GM21515 (cell line): ENCODE data around the gene IRF5.

Experiments
- ATAC-seq: cut with Tn5 transposase; IDR thresholded peaks from one replicate; pipeline ENCODE4 v1.9.1; 2021; ENCODE audit not compliant: unreplicated experiment

IRF5 gene

DNA sequence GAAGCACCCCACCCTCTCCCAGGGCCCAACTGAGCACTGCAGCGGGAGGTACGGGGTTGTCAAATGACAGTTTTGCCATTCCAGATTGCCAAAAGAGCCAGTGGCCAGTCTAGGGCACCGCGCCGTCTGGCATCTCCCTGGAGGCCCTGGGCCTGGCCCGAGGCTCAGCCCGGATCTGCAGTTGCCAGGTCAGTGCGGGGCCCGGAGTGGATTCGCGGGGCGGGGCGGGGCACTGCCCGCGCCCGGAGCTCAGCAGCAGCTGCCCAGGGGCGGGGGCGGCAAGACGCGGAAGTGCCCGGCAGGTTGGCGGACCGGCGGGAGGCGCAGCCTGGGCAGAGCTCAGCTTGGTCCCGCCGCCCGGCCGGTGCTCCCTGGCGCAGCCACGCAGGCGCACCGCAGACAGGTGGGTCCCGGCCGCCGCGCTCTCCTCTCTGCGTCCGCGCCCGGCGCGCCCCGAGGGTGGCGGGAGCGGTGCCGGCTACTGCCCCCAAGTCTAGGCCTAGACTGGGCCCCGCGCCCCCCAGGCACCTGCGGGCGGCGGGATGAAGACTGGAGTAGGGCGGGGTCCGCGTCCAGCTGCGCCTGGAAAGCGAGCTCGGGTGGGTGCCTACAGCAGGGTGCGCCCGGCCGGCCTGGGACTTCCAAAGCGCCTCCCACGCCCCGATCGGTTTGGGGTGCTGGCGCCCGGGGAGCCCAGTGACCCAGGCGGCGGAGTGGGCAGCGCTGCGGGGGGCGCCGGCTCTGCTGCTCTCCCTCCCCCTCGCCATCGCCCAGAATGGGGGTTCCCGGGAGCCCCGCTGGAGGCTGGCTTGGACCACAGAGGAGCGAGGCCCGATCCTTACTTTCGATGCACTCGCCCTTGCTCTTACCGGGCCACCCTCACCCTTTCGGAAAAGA lies at the start of gene IRF5:
IRF5 (plus strand) TSS at position 281 of the 897 bp plus-strand sequence. CDS start 4,155 bp downstream, outside the sequence.
- ATAC-seq = no peak

DNA sequence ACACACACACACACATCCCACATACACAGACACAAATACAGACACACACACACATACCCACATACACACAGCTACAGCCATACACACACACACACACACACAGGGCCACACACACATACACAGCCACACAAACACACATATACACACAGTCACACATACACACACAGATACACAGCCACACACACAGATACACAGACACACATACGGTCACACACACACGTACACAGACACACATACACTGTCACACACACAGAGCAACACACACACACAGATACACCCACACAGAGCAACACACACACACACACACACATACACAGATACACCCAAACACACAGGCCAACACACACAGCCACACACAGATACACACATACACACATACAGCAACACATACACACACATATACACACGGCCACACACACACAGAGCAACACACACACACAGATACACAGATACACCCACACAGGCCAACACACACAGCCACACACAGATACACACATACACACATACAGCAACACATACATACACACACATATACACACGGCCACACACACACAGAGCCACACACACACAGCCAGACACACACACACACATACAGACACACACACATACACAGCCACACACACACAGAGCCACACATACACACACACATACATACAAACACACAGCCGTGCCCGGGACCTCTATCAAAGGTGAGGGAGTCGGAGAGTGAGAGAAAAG lies 49.5 kb upstream of the IRF5 start:
- no peak for ATAC-seq

- no peak for ATAC-seq
These were observed 49.0 kb upstream of the IRF5 start for GRCh38 chr7:128888756-128889095.

DNA sequence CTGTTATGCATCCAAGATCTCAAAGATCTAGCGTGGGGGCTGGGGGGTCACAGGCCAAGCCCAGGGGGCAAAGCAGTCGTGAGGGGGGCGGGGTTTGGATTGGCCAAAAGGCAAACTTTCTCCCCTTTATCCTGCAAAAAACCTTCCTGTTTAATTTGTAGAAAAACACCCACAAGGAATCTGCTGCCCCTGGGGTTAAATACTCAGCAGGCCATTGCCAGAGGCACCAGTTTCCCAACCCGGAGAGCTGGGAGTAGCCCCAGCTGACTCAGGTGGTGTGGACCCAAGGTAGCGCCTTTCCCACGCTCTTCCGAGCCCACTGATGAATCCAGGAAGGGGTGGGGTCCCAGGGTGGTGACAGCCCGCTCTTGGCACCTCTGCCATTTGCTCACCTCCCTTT lies 48.6 kb upstream of the IRF5 start:
- ATAC-seq = no peak

DNA sequence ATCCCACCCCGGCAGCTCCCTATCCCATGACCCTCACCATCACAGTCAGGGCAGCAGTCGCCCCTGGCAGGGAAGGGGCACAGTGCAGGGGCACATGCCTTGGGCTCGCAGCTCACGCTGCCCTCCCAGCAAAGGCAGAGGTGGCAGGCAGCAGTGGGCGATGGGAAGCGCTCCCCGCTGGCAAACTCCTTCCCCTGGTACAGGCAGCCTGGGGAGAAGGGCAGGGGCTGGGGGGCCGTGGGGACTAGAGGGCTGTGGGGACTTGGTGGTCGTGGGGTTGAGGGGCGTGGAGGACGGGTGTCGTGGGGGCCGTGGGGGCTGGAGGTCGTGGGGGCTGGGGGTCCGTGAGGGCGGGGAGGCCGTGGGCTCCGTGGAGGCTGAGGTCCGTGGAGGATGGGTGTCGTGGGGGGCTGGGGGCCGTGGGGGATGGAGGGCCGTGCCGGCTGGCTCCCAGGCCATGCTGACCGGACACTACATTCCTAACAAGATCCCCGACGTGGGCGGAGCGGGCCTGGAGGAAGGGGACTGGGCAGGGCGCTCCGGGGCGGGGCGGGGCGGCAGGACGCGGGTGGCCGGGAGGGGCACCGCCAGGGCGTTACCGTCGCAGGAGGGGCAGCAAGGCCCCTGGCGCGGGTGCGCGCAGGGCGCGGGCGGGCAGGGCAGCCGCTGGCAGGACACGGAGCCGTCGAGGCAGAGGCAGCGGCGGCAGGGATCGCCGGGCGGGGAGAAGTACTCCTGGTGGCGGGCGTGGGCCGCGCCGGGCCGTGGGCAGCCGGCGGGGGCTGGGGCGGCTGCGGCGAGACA lies 47.2 kb upstream of the IRF5 start:
- no peak for ATAC-seq

DNA sequence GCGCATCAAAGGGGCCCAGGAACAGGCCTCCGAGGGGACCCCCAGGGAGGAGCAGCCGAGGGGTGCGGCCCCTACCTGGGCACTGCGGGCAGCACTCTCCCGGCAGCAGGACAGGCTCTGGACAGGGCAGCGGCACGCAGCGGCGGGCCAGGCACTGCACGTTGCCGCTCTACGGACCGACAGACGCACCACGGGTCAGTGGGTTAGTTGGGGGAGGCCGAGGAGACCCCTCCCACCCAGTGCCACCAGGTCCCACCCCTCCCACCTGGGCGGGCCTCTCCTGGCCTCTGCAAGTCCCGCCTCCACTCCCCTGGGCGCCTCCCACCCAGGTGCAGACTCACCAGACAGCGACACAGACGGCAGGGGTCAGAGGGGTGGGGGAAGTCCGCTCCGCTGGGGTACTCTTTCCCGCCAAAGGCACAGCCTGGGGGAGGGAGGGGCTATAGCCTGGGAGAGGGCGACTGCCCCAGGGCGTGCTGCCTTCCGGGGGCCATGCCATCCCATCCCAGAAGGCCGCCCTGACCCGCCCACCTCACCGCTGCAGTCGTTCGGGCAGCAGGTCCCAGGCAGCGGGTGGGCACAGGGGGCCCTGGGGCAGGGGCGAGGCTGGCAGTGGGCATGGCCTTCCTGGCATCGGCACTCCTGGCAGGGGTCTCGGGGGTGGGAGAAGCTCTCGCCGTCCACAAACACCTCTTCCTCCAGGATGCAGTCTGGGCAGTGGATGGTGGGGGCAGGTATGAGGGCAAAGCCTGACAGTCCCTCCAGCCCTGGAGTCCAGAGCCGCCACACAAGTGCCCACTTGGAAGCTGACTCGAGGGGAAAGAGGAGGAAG lies 46.4 kb upstream of the IRF5 start:
- no peak for ATAC-seq

DNA sequence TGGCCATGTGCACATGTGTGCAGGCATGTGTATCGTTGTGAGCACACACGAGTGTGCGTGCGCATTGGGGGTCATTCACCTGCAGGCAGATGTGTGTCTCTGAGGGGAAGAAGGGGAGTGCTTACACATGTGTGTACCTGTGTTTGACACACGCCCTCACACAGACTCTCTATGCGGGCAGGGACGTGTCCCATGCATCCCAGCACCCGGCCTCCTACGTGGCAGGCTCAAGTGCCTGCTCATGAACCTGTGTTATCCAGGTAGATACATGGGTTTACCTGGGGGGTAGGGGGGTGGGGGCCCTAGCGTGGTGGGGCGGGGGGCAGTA lies 45.8 kb upstream of the IRF5 start:
- no peak for ATAC-seq

DNA sequence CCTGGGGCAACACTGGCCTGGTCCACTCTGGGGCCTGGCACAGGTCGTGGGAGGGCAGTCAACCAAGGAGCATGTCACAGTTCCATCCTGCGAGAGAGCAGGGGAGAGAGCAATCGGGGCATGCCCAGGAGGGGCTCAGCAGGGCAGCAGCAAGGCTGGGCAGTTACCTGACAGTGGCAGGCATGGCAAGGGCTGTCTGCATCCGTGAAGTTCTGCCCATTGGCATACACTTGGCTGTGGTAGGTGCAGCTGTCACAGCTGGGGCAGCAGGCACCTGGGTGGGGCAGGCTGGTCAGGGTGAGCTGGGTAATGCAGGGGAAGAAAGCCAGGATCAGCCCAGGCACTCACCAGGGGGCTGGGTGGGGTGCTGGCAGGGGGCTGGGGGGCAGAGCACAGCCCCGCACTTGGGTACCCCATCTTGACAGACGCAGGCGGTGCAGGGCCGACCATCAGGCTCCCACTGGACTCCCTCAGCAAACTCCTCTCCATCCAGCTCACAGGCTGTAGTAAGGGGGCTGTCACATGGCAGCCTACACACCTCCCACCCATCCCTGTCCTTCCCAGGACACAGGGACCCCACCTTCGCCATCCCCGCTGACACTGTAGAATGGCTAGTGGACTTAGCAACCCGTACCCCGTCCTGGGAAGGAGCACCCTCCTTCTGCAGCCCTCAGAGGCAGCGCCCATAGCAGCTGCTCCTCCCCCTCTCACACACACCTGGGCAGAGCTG lies 45.0 kb upstream of the IRF5 start:
- ATAC-seq = no peak

DNA sequence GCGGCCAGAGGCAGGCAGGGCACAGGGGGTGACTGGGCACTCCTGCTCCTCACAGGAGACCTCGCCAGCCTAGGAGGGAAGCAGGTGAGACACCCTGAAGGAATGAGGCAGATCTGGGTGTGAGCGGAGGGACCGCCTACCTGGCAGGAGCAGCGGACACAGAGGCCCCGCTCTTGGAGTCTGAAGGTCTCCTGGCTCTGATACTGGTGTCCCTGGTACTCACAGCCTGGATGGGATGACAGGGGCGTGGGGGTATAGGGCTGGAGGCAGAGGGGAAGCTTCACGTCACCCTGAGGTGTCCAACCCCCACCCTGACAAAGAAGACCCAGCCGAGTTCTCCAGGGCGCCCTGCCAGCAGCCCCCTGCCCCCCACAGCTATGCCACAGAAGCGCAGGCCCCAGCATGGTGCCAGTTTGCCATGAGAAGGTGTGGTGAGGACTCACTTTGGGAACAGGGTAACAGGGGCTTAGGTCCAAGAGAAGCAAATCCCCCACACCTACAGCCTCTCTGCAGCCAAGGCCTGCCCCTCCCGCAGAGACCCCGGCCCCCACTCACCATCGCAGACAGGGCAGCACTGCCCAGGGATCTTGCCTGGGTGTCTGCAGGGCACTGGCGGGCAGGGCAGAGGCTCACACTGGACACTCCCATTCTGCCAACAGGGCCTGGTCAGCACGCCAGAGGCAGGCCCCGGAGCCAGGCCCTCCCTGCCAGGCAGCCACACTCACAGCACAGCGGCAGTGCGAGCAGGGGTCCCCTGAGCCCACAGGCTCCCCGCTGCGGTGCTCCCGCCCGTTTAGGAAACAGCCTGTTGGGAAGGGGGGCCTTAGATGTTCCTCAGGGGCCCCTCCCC lies 44.3 kb upstream of the IRF5 start:
- ATAC-seq = no peak

GRCh38 chr7:128894101-128894440 lies 43.7 kb upstream of the IRF5 start:
- ATAC-seq = no peak

- no peak for ATAC-seq
These were observed 42.4 kb upstream of the IRF5 start for GRCh38 chr7:128895320-128895719.

- ATAC-seq = no peak
These were observed 38.3 kb upstream of the IRF5 start for GRCh38 chr7:128899392-128899791.

- ATAC-seq = no peak
These were observed 37.5 kb upstream of the IRF5 start for GRCh38 chr7:128900237-128900636.

DNA sequence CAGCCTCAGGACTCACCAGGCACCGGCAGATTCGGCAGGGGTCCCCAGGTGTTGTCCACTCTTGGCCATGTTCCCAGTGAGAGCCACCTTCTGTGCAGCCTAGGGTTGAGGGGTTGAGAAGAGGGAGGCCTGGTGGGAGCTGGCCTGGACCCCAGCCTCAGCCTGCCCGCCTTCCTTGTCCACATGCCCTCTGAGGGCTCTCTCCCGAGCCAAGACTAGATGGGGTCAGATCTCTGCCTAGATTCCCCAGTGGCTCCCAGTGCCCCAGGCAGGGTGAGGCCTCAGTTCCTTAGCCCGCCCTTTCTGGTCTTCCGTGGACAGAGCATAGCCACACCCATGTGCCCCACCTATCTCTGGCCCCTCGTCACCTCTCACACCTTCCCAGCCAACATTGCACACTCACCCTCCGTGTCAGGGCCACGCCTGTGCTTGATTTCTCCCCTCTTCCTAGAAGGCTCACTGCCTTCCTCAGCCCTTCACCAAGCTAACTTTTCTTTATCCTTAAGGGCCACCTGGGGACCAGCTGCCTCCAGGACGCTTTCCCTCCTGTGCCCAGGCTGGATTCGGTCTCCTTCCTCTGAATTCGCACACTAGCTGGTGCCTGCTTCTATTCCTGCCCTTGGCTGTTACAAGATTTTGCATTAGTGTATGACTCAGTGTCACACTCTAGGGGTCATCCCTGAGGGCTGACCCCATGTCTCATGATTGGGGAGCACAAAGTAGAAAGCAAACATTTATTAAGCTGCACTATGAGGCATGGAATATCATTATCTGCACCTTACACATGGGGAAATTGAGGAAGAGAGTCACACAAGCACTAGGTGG lies 34.8 kb upstream of the IRF5 start:
- ATAC-seq = no peak

GRCh38 chr7:128903621-128904361 lies 33.9 kb upstream of the IRF5 start:
- ATAC-seq = no peak

DNA sequence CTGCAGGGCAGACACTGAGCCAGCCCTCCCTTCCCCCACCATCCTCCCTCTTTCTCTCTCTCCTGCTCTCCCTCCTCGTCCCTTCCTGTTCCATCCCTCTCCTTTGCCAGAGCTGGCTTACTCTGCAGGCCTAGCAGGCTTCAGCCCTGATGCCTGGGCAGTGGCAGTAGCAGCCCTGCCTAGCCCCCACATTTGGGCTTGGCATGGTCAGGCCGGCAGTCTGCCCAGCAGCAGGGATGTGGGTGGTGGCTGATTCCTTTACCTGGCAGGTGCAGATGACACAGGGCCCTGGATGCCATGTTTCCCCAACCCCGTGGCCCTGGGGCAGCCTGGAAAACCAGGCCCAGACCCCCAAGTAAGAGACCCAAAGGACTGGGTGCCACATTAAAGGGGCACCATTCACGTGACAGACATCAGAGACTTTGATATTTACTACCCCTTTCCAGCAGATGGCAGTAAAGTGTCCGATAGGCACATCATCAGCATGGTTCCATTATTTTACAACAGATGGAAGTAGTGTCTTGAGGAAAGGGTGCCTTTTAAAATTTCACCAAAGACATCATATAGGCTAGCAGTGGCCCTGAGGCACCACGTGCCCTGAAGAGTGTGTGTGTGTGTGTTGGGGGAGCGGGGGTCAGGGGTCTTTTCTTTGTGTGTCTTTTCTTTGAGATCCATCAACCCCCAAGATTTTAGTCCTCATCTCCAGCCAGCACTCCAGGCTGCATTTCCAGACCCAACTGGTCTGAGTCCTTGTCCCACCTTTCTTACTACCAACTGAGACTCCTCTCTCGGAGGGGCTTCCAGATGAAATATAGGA lies 33.1 kb upstream of the IRF5 start:
- ATAC-seq = no peak
